KMS-11 (cell line): ENCODE data around the gene SYAP1.
"Not testable (repeated sequence)": the region's sequence is repeated elsewhere in the genome, so short reads cannot be mapped to it uniquely, and the experiment has no call there.

Source experiments
- H2AFZ ChIP-seq: fragments of 200-600 bp; sonication (generic); 2 replicates; pipeline ENCODE4 v1.6.1; 2016; ENCODE audit warnings: antibody characterized with exemption, mixed run types, low read depth
- H3K27ac ChIP-seq: fragments of 200-600 bp; sonication (generic); 2 replicates; pipeline ENCODE4 v1.6.1; 2016; ENCODE audit warnings: mild to moderate bottlenecking, mixed run types
- H3K27me3 ChIP-seq: fragments of 200-600 bp; sonication (generic); 2 replicates; pipeline ENCODE4 v1.6.1; 2017; ENCODE audit warnings: mild to moderate bottlenecking, low read depth, mixed run types, moderate library complexity; ENCODE audit not compliant: insufficient read depth
- H3K36me3 ChIP-seq: fragments of 200-600 bp; sonication (generic); 2 replicates; pipeline ENCODE4 v1.6.1; 2017; ENCODE audit warnings: mild to moderate bottlenecking, mixed run types; ENCODE audit not compliant: insufficient read depth
- H3K4me1 ChIP-seq: fragments of 200-600 bp; sonication (generic); 2 replicates; pipeline ENCODE4 v1.6.1; 2016; ENCODE audit warnings: mild to moderate bottlenecking, low read depth, mixed run types; ENCODE audit not compliant: poor library complexity, severe bottlenecking
- H3K4me2 ChIP-seq: fragments of 200-600 bp; sonication (generic); 2 replicates; pipeline ENCODE4 v1.7.0; 2016; ENCODE audit warnings: mild to moderate bottlenecking, mixed run types
- H3K4me3 ChIP-seq: fragments of 200-600 bp; sonication (generic); IDR thresholded peaks from 2 replicates; pipeline ENCODE4 v1.6.1; 2017; ENCODE audit warnings: low read depth, low read length, mixed read lengths; ENCODE audit not compliant: insufficient read depth
- H3K79me2 ChIP-seq: fragments of 200-600 bp; sonication (generic); 2 replicates; pipeline ENCODE4 v1.6.1; 2016; ENCODE audit warnings: low read depth, mixed run types; ENCODE audit not compliant: insufficient read depth
- H3K9ac ChIP-seq: fragments of 200-600 bp; sonication (generic); 2 replicates; pipeline ENCODE4 v1.6.1; 2016; ENCODE audit warnings: mild to moderate bottlenecking, mixed run types
- H4K20me1 ChIP-seq: fragments of 200-600 bp; sonication (generic); 2 replicates; pipeline ENCODE4 v1.6.1; 2016; ENCODE audit warnings: mild to moderate bottlenecking, mixed run types; ENCODE audit not compliant: insufficient read depth
- TF ChIP-seq, protein P1 (sequence below): fragments of 200-600 bp; sonication (generic); conservative IDR thresholded peaks from 2 replicates; pipeline ENCODE4 v1.6.1; 2017; ENCODE audit warnings: low read depth, mild to moderate bottlenecking, antibody characterized with exemption, low read length, moderate library complexity, mixed read lengths

Gene SYAP1

GRCh38 chrX:16718824-16719333, 533 bp upstream of the SYAP1 start:
- Histone ChIP-seq H3K27me3 (no peaks in the 10 kb centered on the region), H3K36me3 (no peaks in the 10 kb centered on the region), H3K4me2 (peak overlapping the region; percentile 77), H3K4me3 (no peak overlapping the region), H3K79me2 (peaks cover 26% of the 10 kb centered on the region), H2AFZ (peak overlapping the region; percentile 93), H3K27ac (peak overlapping the region; percentile 73), H3K9ac (peak overlapping the region; percentile 79), H3K4me1 (peaks cover 15% of the 10 kb centered on the region), H4K20me1 (no peaks in the 10 kb centered on the region)
- TF ChIP-seq, protein P1, sequence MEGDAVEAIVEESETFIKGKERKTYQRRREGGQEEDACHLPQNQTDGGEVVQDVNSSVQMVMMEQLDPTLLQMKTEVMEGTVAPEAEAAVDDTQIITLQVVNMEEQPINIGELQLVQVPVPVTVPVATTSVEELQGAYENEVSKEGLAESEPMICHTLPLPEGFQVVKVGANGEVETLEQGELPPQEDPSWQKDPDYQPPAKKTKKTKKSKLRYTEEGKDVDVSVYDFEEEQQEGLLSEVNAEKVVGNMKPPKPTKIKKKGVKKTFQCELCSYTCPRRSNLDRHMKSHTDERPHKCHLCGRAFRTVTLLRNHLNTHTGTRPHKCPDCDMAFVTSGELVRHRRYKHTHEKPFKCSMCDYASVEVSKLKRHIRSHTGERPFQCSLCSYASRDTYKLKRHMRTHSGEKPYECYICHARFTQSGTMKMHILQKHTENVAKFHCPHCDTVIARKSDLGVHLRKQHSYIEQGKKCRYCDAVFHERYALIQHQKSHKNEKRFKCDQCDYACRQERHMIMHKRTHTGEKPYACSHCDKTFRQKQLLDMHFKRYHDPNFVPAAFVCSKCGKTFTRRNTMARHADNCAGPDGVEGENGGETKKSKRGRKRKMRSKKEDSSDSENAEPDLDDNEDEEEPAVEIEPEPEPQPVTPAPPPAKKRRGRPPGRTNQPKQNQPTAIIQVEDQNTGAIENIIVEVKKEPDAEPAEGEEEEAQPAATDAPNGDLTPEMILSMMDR: no peak

DNA sequence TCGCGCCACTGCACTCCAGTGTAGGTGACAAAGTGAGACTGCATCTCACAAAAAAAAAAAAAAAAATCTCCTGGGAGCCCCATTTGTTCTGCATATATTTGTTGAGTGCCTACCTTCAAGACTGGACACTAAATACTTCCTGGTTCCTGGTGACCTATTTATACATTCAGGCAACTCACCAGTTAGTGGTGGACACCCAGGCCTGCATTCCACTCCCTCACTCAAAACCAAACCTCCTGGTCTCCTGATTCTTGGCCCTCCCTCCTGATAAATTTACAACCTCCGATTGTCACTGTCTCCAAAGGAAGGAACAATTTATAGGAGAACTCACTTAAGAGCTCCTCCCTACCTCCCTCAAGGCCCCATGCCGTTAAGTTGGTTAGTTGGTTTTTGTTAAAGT, 3.1 kb downstream of the SYAP1 start:
- Histone ChIP-seq H3K36me3 (no peaks in the 10 kb centered on the region), H3K4me1 (peaks cover 30% of the 10 kb centered on the region), H3K9ac (no peak overlapping the region), H4K20me1 (no peaks in the 10 kb centered on the region), H3K4me3 (no peak overlapping the region), H3K79me2 (peaks cover 26% of the 10 kb centered on the region), H2AFZ (no peak overlapping the region), H3K27me3 (no peaks in the 10 kb centered on the region), H3K27ac (no peak overlapping the region), H3K4me2 (no peak overlapping the region)
- TF ChIP-seq, protein P1: no peak

DNA sequence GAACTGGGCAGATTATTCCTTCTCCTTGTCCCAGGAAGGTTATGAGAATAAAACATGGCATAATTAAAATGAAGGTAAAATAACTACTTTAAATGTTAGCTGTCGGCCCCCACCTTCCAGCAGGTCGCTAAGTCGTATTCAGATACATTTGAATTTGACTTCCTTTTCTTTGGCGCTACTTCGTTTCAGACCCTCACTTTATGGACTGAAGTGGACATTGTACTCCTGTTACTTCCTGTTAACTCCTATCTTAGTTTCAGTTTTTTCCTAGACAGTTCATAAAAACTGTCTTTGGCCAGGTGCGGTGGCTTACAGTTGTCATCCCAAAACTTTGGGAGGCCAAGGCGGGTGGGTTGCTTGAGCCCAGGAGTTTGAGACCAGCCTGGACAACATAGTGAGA, 5.7 kb downstream of the SYAP1 start:
- H2AFZ ChIP-seq: no peak overlapping the region
- no peaks in the 10 kb centered on the region for H3K36me3 ChIP-seq
- TF ChIP-seq, protein P1: no peak
- H3K4me2 ChIP-seq: no peak overlapping the region
- H3K4me1 ChIP-seq: peaks cover 26% of the 10 kb centered on the region
- H3K27me3 ChIP-seq: no peaks in the 10 kb centered on the region
- no peak overlapping the region for H3K27ac ChIP-seq
- H3K79me2 ChIP-seq: peaks cover 20% of the 10 kb centered on the region
- H3K9ac ChIP-seq: no peak overlapping the region
- H3K4me3 ChIP-seq: no peak overlapping the region
- H4K20me1 ChIP-seq: no peaks in the 10 kb centered on the region

GRCh38 chrX:16726347-16726988, 7.1 kb downstream of the SYAP1 start:
- Histone ChIP-seq H3K4me2 (peak overlapping the region; percentile 7; the same call in 1 of the 2 replicates), H3K4me1 (peaks cover 16% of the 10 kb centered on the region), H3K27ac (peak overlapping the region; percentile 12; the same call in 1 of the 2 replicates)
- H4K20me1 ChIP-seq, H3K9ac ChIP-seq, H3K36me3 ChIP-seq, H3K4me3 ChIP-seq, H3K27me3 ChIP-seq, H3K79me2 ChIP-seq, H2AFZ ChIP-seq: not testable (repeated sequence)

GRCh38 chrX:16727637-16728036, 8.2 kb downstream of the SYAP1 start:
- TF ChIP-seq, protein P1: no peak
- Histone ChIP-seq H3K79me2 (no peaks in the 10 kb centered on the region; the same call in 1 of the 2 replicates), H3K9ac (no peak overlapping the region), H3K36me3 (no peaks in the 10 kb centered on the region), H3K4me2 (no peak overlapping the region), H4K20me1 (no peaks in the 10 kb centered on the region), H3K27ac (no peak overlapping the region), H3K4me3 (no peak overlapping the region), H3K4me1 (peaks cover 16% of the 10 kb centered on the region), H3K27me3 (no peaks in the 10 kb centered on the region), H2AFZ (no peak overlapping the region)
